ENCODE results near the gene KCNK18. TPM values are rescaled to one million over a fixed set of nuclear protein-coding genes. Genes with fewer than 3 reads are reported as not detected.

Gene KCNK18
- total RNA-seq, 1 donor from 2014 or later: not detected

DNA sequence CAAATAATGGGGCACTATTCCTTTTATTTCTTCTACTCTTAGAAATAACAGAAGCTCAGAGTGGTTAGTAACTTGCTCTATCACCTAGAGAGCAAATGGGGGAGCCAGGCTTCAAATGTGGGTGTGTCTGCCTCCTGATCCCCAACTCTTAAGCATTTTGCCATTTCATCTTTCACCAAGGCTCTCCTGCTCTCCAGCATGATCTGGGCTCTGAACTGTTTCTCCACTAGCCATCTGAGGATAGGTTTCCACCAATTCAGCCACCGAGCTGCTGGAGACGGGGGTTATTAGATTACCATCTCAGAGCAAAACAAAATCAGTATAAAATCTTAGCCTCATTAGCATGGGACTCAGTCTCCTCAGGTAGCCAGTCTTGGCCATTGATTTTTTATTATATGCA lies 39.0 kb upstream of the KCNK18 start:
- Mint-ChIP-seq H3K36me3 (ENCODE audit: low read depth, unreplicated experiment) (no peaks in the 10 kb centered on the region), H3K4me3 (ENCODE audit: unreplicated experiment) (no peak overlapping the region), H3K4me1 (ENCODE audit: low read depth, unreplicated experiment) (no peaks in the 10 kb centered on the region), H3K9me3 (ENCODE audit: unreplicated experiment) (peaks cover 2% of the 10 kb centered on the region), H3K27me3 (ENCODE audit: low read depth, unreplicated experiment) (peaks cover 89% of the 10 kb centered on the region), H3K27ac (ENCODE audit: unreplicated experiment) (no peak overlapping the region)
- FAIRE-seq (no peak), DNase-seq (ENCODE audit: low read depth) (no peak)
- H3K4me2 ChIP-seq (ENCODE audit: low read length): no peak overlapping the region
- peaks cover 71% of the 10 kb centered on the region for H3K27me3 ChIP-seq (ENCODE audit: insufficient read depth, low read length)
- H3K27ac ChIP-seq (ENCODE audit: low read depth, low read length): no peak overlapping the region
- no peaks in the 10 kb centered on the region for H4K20me1 ChIP-seq (ENCODE audit: insufficient read depth, low read length)
- no peaks in the 10 kb centered on the region for H3K36me3 ChIP-seq (ENCODE audit: insufficient read depth, low read length)
- TF ChIP-seq EZH2 (IDR thresholded peaks at IDR 0.05; ENCODE audit: insufficient read depth, low read length): no peak
- TF ChIP-seq, protein P1, sequence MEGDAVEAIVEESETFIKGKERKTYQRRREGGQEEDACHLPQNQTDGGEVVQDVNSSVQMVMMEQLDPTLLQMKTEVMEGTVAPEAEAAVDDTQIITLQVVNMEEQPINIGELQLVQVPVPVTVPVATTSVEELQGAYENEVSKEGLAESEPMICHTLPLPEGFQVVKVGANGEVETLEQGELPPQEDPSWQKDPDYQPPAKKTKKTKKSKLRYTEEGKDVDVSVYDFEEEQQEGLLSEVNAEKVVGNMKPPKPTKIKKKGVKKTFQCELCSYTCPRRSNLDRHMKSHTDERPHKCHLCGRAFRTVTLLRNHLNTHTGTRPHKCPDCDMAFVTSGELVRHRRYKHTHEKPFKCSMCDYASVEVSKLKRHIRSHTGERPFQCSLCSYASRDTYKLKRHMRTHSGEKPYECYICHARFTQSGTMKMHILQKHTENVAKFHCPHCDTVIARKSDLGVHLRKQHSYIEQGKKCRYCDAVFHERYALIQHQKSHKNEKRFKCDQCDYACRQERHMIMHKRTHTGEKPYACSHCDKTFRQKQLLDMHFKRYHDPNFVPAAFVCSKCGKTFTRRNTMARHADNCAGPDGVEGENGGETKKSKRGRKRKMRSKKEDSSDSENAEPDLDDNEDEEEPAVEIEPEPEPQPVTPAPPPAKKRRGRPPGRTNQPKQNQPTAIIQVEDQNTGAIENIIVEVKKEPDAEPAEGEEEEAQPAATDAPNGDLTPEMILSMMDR (IDR thresholded peaks at IDR 0.05; ENCODE audit: insufficient read depth, low read depth, low read length): no peak
- H3K4me3 ChIP-seq (ENCODE audit: insufficient read depth, low read depth, low read length): no peak overlapping the region
- H3K79me2 ChIP-seq (ENCODE audit: insufficient read depth, low read length): no peaks in the 10 kb centered on the region
- H3K4me1 ChIP-seq (ENCODE audit: insufficient read depth, low read length): no peaks in the 10 kb centered on the region
- no peaks in the 10 kb centered on the region for H3K9me3 ChIP-seq (ENCODE audit: insufficient read depth, low read depth, low read length)
- H3K9ac ChIP-seq (ENCODE audit: low read length): no peak overlapping the region
- no peak overlapping the region for H2AFZ ChIP-seq (ENCODE audit: low read depth, low read length)

DNA sequence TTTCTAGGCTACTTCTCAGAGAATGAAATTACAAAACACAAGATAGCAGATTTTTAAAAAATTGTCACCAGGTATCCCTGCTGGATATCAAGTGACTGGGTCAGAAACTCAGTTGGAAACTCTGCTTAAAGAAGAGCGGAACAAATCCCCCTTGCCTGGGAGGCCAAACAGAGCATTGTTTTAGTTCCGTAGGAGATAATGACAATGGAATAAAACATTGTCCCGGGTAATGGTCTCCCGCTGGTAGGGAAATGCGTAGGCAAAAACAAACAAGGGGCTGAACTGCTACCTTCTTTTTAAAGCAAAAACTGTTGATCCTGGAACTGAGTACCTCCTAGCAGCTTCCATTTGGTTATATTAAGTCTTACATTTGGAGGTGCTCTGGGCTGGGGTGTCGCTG lies 37.9 kb upstream of the KCNK18 start:
- H3K27ac Mint-ChIP-seq (ENCODE audit: unreplicated experiment): no peak overlapping the region
- H3K4me1 Mint-ChIP-seq (ENCODE audit: low read depth, unreplicated experiment): no peaks in the 10 kb centered on the region
- Histone ChIP-seq H3K9ac (ENCODE audit: low read length) (no peak overlapping the region), H4K20me1 (ENCODE audit: insufficient read depth, low read length) (no peaks in the 10 kb centered on the region), H2AFZ (ENCODE audit: low read depth, low read length) (no peak overlapping the region), H3K36me3 (ENCODE audit: insufficient read depth, low read length) (no peaks in the 10 kb centered on the region), H3K79me2 (ENCODE audit: insufficient read depth, low read length) (no peaks in the 10 kb centered on the region), H3K27ac (ENCODE audit: low read depth, low read length) (no peak overlapping the region), H3K4me1 (ENCODE audit: insufficient read depth, low read length) (no peaks in the 10 kb centered on the region), H3K4me2 (ENCODE audit: low read length) (no peak overlapping the region), H3K27me3 (ENCODE audit: insufficient read depth, low read length) (peaks cover 78% of the 10 kb centered on the region), H3K4me3 (ENCODE audit: insufficient read depth, low read depth, low read length) (no peak overlapping the region), H3K9me3 (ENCODE audit: insufficient read depth, low read depth, low read length) (no peaks in the 10 kb centered on the region)
- peaks cover 3% of the 10 kb centered on the region for H3K36me3 Mint-ChIP-seq (ENCODE audit: low read depth, unreplicated experiment)
- DNase-seq (ENCODE audit: low read depth): no peak
- H3K27me3 Mint-ChIP-seq (ENCODE audit: low read depth, unreplicated experiment): peaks cover 86% of the 10 kb centered on the region
- no peak for TF ChIP-seq EZH2 (IDR thresholded peaks at IDR 0.05; ENCODE audit: insufficient read depth, low read length)
- TF ChIP-seq, protein P1 (IDR thresholded peaks at IDR 0.05; ENCODE audit: insufficient read depth, low read depth, low read length): no peak
- H3K9me3 Mint-ChIP-seq (ENCODE audit: unreplicated experiment): peaks cover 5% of the 10 kb centered on the region
- no peak for FAIRE-seq
- H3K4me3 Mint-ChIP-seq (ENCODE audit: unreplicated experiment): no peak overlapping the region

DNA sequence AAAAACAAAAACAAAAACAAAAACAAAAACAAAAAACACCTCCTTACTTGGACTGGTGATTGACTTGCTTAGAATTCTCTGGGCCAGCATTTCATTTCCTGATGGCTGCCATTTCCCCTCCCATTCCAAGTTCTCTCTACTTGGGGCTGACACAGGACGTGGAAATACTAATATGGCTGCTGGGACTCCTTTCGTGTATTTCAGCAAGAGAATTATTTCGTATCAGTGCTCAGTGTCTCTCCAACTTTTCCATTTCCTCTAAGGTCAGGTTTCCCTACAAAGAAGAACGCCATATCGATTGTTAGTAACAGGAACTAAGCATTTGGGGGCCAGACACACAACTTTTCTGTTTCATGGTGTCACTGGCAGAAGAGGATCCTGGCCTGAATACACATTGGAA lies 36.7 kb upstream of the KCNK18 start:
- H3K9ac ChIP-seq (ENCODE audit: low read length): no peak overlapping the region
- no peak overlapping the region for H2AFZ ChIP-seq (ENCODE audit: low read depth, low read length)
- H4K20me1 ChIP-seq (ENCODE audit: insufficient read depth, low read length): no peaks in the 10 kb centered on the region
- H3K4me2 ChIP-seq (ENCODE audit: low read length): no peak overlapping the region
- no peaks in the 10 kb centered on the region for H3K4me1 Mint-ChIP-seq (ENCODE audit: low read depth, unreplicated experiment)
- no peak overlapping the region for H3K4me3 ChIP-seq (ENCODE audit: insufficient read depth, low read depth, low read length)
- H3K27me3 Mint-ChIP-seq (ENCODE audit: low read depth, unreplicated experiment): peaks cover 86% of the 10 kb centered on the region
- H3K27me3 ChIP-seq (ENCODE audit: insufficient read depth, low read length): peaks cover 86% of the 10 kb centered on the region
- H3K36me3 Mint-ChIP-seq (ENCODE audit: low read depth, unreplicated experiment): peaks cover 3% of the 10 kb centered on the region
- H3K36me3 ChIP-seq (ENCODE audit: insufficient read depth, low read length): no peaks in the 10 kb centered on the region
- H3K9me3 Mint-ChIP-seq (ENCODE audit: unreplicated experiment): peaks cover 10% of the 10 kb centered on the region
- H3K4me1 ChIP-seq (ENCODE audit: insufficient read depth, low read length): peaks cover 2% of the 10 kb centered on the region
- H3K27ac ChIP-seq (ENCODE audit: low read depth, low read length): no peak overlapping the region
- H3K79me2 ChIP-seq (ENCODE audit: insufficient read depth, low read length): no peaks in the 10 kb centered on the region
- DNase-seq (ENCODE audit: low read depth) (no peak), FAIRE-seq (no peak)
- H3K9me3 ChIP-seq (ENCODE audit: insufficient read depth, low read depth, low read length): no peaks in the 10 kb centered on the region
- TF ChIP-seq EZH2 (IDR thresholded peaks at IDR 0.05; ENCODE audit: insufficient read depth, low read length): no peak
- TF ChIP-seq, protein P1 (IDR thresholded peaks at IDR 0.05; ENCODE audit: insufficient read depth, low read depth, low read length): no peak
- H3K27ac Mint-ChIP-seq (ENCODE audit: unreplicated experiment): no peak overlapping the region
- no peak overlapping the region for H3K4me3 Mint-ChIP-seq (ENCODE audit: unreplicated experiment)

Data from astrocyte (in vitro differentiated cells and primary cell).